ENCODE results near the gene BAD. TPM values are rescaled to one million over a fixed set of nuclear protein-coding genes. Genes with fewer than 3 reads are reported as not detected.

BAD gene
- total and polyA plus RNA-seq, 2 of the 13 experiments (the other 11 are each of a cell fraction or from before 2014, with no cell fraction given), result 17.9 to 28.5 TPM

DNA sequence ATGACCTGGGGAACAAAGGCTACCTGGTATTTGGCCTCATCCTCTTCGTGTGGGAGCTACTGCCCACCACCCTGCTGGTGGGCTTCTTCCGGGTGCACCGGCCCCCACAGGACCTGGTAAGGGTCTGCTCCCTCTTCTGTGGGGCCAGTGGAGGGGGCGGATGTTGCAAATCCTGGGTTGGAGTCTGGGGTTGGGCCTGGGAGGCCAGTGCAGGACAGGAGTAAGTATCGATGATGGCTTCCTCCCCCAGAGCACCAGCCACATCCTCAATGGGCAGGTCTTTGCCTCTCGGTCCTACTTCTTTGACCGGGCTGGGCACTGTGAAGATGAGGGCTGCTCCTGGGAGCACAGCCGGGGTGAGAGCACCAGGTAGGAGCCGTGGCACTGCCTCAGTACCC, 3.9 kb upstream of the BAD start:
- H3K4me3 ChIP-seq (replicated peaks in 1 of 3; ENCODE audit: insufficient read depth in 1 of 3, low read depth in 2 of 3, low read length in 3 of 3), result no peak overlapping the region
- ATAC-seq (no peak), FAIRE-seq (no peak), DNase-seq (ENCODE audit: low spot score) (no peak)
- no peak overlapping the region for H3K4me2 ChIP-seq (ENCODE audit: low read depth, low read length)
- H3K9me3 ChIP-seq (ENCODE audit: low read length), result no peaks in the 10 kb centered on the region
- no peaks in the 10 kb centered on the region for H4K20me1 ChIP-seq (ENCODE audit: insufficient read depth, low read length)
- H3K27me3 ChIP-seq (ENCODE audit: control insufficient read depth in 1 of 2, insufficient read depth in 2 of 2, low read length in 2 of 2), result peaks cover 13 to 32% of the 10 kb centered on the region in 2 experiments
- H2AFZ ChIP-seq (ENCODE audit: low read length), result no peak overlapping the region
- CTCF ChIA-PET (ENCODE audit: low intra/inter-chr PET ratio, low total read pairs), result no interaction called here
- in situ Hi-C loops (cut with HindIII; ENCODE audit: extremely low pct_ligation_motif_present, low pct_unique_long_range_greater_than_20kb) (no loop called here), intact Hi-C loops (cut with micrococcal nuclease; ENCODE audit: unreplicated experiment) (no loop called here)
- H3K4me1 ChIP-seq (ENCODE audit: insufficient read depth, low read length), result peaks cover 28% of the 10 kb centered on the region; the same call in 1 of the 2 replicates
- H3K27ac ChIP-seq (ENCODE audit: extremely low read length, insufficient read depth, low read length), result no peak overlapping the region
- no peak overlapping the region for H3K9ac ChIP-seq (ENCODE audit: insufficient read depth, low read depth, low read length)
- POLR2A ChIA-PET, result no interaction called here
- WGBS (ENCODE audit: low lambda C conversion rate), result 93% methylated on average over 3 of the region's 9 CpGs
- no peaks in the 10 kb centered on the region for H3K36me3 ChIP-seq (replicated peaks in 1 of 2; ENCODE audit: control insufficient read depth in 1 of 2, insufficient read depth in 2 of 2, low read length in 2 of 2)
- no peaks in the 10 kb centered on the region for H3K79me2 ChIP-seq (ENCODE audit: insufficient read depth, low read length)
- no TSS peak for BruUV-seq (replicated peaks)
- TF ChIP-seq ZNF703 (CRISPR knock-in tag; IDR thresholded peaks at IDR 0.05; ENCODE audit: borderline replicate concordance), result no peak
- TF ChIP-seq, protein P1, sequence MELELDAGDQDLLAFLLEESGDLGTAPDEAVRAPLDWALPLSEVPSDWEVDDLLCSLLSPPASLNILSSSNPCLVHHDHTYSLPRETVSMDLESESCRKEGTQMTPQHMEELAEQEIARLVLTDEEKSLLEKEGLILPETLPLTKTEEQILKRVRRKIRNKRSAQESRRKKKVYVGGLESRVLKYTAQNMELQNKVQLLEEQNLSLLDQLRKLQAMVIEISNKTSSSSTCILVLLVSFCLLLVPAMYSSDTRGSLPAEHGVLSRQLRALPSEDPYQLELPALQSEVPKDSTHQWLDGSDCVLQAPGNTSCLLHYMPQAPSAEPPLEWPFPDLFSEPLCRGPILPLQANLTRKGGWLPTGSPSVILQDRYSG (CRISPR knock-in tag; IDR thresholded peaks at IDR 0.05), result no peak
- TF ChIP-seq NR1H2 (CRISPR knock-in tag; IDR thresholded peaks at IDR 0.05; ENCODE audit: borderline replicate concordance, low read depth), result no peak
- TF ChIP-seq HNRNPLL (IDR thresholded peaks at IDR 0.05; ENCODE audit: low read depth, low read length, poor library complexity, severe bottlenecking), result peak; percentile 4
- TF ChIP-seq PITX1 (CRISPR knock-in tag; IDR thresholded peaks at IDR 0.05), result no peak
- TF ChIP-seq FLYWCH1 (CRISPR knock-in tag; IDR thresholded peaks at IDR 0.05), result no peak
- TF ChIP-seq HNRNPL (IDR thresholded peaks at IDR 0.05; ENCODE audit: low read depth, low read length), result 0 out of 2 replicates have a peak, but pooled peaks have one; percentile 2
- TF ChIP-seq, protein P2, sequence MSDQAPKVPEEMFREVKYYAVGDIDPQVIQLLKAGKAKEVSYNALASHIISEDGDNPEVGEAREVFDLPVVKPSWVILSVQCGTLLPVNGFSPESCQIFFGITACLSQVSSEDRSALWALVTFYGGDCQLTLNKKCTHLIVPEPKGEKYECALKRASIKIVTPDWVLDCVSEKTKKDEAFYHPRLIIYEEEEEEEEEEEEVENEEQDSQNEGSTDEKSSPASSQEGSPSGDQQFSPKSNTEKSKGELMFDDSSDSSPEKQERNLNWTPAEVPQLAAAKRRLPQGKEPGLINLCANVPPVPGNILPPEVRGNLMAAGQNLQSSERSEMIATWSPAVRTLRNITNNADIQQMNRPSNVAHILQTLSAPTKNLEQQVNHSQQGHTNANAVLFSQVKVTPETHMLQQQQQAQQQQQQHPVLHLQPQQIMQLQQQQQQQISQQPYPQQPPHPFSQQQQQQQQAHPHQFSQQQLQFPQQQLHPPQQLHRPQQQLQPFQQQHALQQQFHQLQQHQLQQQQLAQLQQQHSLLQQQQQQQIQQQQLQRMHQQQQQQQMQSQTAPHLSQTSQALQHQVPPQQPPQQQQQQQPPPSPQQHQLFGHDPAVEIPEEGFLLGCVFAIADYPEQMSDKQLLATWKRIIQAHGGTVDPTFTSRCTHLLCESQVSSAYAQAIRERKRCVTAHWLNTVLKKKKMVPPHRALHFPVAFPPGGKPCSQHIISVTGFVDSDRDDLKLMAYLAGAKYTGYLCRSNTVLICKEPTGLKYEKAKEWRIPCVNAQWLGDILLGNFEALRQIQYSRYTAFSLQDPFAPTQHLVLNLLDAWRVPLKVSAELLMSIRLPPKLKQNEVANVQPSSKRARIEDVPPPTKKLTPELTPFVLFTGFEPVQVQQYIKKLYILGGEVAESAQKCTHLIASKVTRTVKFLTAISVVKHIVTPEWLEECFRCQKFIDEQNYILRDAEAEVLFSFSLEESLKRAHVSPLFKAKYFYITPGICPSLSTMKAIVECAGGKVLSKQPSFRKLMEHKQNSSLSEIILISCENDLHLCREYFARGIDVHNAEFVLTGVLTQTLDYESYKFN (CRISPR knock-in tag; conservative IDR thresholded peaks at IDR 0.05), result no peak
- TF ChIP-seq AHR (CRISPR knock-in tag; IDR thresholded peaks at IDR 0.05), result no peak
- TF ChIP-seq SMAD1 (CRISPR knock-in tag; IDR thresholded peaks at IDR 0.05; ENCODE audit: borderline replicate concordance, low read depth), result no peak
- no peak for TF ChIP-seq RBM39 (IDR thresholded peaks at IDR 0.05; ENCODE audit: low read depth, low read length, poor library complexity, severe bottlenecking)
- no peak for TF ChIP-seq RCOR2 (CRISPR knock-in tag; IDR thresholded peaks at IDR 0.05)
- no peak for TF ChIP-seq RFXAP (CRISPR knock-in tag; IDR thresholded peaks at IDR 0.05; ENCODE audit: borderline replicate concordance)
- no peak for TF ChIP-seq ZFP1 (CRISPR knock-in tag; IDR thresholded peaks at IDR 0.05)
- 0 out of 2 replicates have a peak, but pooled peaks have one; percentile 33 for TF ChIP-seq NAIF1 (CRISPR knock-in tag; IDR thresholded peaks at IDR 0.05; ENCODE audit: borderline replicate concordance)
- TF ChIP-seq ZNF672 (CRISPR knock-in tag; IDR thresholded peaks at IDR 0.05), result no peak
- TF ChIP-seq SYNCRIP (IDR thresholded peaks at IDR 0.05; ENCODE audit: insufficient read depth, low read depth, low read length), result no peak
- TF ChIP-seq, protein P3, sequence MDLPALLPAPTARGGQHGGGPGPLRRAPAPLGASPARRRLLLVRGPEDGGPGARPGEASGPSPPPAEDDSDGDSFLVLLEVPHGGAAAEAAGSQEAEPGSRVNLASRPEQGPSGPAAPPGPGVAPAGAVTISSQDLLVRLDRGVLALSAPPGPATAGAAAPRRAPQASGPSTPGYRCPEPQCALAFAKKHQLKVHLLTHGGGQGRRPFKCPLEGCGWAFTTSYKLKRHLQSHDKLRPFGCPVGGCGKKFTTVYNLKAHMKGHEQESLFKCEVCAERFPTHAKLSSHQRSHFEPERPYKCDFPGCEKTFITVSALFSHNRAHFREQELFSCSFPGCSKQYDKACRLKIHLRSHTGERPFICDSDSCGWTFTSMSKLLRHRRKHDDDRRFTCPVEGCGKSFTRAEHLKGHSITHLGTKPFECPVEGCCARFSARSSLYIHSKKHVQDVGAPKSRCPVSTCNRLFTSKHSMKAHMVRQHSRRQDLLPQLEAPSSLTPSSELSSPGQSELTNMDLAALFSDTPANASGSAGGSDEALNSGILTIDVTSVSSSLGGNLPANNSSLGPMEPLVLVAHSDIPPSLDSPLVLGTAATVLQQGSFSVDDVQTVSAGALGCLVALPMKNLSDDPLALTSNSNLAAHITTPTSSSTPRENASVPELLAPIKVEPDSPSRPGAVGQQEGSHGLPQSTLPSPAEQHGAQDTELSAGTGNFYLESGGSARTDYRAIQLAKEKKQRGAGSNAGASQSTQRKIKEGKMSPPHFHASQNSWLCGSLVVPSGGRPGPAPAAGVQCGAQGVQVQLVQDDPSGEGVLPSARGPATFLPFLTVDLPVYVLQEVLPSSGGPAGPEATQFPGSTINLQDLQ (CRISPR knock-in tag; IDR thresholded peaks at IDR 0.05), result no peak
- TF ChIP-seq, protein P4, sequence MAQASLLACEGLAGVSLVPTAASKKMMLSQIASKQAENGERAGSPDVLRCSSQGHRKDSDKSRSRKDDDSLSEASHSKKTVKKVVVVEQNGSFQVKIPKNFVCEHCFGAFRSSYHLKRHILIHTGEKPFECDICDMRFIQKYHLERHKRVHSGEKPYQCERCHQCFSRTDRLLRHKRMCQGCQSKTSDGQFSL (CRISPR knock-in tag; IDR thresholded peaks at IDR 0.05), result no peak
